GM20000 (cell line): Measurements from ENCODE around the gene MSH3.

Source experiments
- DNase-seq: peaks from one replicate; pipeline ENCODE4 v3.0.0; 2012; ENCODE audit warnings: low spot score
- TF ChIP-seq, protein P1 (sequence below): IDR thresholded peaks from 2 replicates; pipeline ENCODE4 v1.5.1; 2012; ENCODE audit warnings: mild to moderate bottlenecking, control low read depth; ENCODE audit errors: extremely low read depth, missing control alignments

MSH3 gene

DNA sequence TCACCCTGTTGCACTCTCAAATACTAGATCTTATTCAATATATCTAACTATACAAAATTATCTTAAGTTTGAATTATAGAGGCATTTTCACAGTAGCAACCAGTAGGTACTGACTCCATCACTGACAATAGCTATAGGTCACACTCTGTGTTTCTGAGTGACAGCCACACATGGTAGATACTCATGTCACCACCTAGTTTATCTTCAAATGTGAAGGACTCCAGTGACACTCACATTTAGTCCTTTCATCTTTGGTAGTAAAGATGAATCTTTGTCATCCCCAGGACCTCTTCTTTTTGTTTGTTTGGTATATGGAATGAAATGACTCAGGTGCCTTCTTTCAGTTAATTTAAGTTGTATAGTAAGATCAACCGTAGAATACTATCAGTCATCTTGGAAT lies 102.8 kb downstream of the MSH3 start:
- TF ChIP-seq, protein P1, sequence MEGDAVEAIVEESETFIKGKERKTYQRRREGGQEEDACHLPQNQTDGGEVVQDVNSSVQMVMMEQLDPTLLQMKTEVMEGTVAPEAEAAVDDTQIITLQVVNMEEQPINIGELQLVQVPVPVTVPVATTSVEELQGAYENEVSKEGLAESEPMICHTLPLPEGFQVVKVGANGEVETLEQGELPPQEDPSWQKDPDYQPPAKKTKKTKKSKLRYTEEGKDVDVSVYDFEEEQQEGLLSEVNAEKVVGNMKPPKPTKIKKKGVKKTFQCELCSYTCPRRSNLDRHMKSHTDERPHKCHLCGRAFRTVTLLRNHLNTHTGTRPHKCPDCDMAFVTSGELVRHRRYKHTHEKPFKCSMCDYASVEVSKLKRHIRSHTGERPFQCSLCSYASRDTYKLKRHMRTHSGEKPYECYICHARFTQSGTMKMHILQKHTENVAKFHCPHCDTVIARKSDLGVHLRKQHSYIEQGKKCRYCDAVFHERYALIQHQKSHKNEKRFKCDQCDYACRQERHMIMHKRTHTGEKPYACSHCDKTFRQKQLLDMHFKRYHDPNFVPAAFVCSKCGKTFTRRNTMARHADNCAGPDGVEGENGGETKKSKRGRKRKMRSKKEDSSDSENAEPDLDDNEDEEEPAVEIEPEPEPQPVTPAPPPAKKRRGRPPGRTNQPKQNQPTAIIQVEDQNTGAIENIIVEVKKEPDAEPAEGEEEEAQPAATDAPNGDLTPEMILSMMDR = no peak
- no peak for DNase-seq

DNA sequence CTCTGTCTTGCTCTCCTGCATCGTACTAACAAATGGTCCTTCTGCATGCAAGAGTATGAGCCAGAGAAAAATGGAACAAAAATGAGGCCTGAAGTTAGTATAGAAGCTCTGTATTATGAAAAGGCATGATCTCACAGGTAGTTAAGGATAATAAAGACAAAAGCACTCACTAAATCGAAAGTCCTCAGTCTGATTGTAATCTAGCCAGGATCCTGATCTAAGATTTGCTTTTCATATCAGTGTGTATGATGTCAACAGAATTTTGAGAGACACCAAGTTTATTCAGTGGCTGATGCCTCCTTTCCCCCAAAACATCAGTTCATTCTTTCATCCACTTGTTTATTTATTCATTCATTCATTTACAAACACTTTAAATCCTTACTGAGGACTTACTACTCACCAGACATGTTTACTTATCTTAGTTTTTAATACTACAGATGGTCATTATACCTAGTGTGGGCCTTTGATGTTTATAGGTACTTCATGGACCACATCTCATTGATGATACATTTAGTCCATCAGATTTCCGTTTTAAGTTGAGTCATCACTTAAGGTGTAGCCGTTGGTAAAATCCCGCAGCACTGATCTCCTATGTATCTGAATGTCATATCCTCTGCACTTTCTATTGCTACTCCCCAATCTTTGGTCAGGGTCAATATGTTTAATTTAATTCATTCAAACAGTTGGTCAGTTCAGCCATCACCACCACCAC lies 105.6 kb downstream of the MSH3 start:
- DNase-seq = no peak
- TF ChIP-seq, protein P1 = no peak

DNA sequence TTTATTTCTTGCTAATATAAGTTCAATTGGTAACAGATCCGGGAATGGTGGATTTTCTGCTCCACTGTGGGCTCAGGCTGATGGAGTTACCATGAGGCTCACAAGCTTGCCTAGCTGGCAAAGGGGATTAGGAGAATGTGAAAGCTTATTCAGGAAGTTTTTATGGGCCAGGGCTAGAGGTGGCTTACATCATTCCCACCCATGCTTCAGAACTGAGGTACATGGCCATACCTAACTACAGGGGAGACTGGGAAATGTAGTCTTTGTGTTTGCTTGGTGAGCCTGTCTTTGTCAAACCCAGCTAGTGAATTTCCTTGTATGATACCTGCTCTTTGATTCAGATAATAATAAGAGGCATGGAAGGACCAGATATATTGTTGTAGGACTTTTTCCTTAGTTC lies 106.2 kb downstream of the MSH3 start:
- TF ChIP-seq, protein P1 = no peak
- DNase-seq = no peak

DNA sequence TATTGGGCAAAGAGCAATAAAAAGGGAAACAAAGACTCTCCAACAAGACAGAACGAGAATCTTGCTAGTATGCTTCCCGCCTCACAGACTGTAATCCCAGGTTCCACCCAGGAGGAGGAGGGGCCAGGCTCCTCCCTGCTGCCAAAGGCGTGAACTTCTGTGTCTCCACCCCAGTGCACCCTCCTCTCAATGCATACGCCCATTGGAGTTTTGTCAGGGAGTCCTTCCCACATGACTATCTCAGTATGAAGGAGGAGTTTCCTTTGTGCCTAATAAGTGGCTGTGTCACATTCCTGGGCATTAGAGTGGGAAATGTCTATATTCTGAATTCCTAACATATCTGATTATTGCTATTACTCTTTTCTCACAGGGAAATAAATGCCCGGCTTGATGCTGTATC lies 106.7 kb downstream of the MSH3 start:
- TF ChIP-seq, protein P1 = no peak
- DNase-seq = no peak

DNA sequence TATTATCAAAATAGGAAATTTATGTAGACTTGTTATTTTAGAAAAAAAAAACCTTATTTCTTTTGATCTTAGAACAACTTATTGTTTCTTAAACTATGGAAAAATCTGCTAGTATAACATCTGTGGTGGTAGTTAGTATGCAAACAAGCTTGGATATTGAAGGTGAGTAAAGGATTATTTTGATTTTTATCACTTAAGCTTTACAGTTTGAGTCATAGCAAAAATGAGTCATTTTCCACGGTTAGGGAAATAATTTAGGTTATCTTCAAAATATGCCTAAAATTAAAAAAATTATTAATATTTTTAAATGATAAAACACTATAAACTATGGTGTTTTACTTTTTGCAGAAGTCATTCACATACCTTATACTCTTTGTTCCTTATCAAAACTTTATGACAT lies 107.5 kb downstream of the MSH3 start:
- no peak for DNase-seq
- TF ChIP-seq, protein P1 = no peak

DNA sequence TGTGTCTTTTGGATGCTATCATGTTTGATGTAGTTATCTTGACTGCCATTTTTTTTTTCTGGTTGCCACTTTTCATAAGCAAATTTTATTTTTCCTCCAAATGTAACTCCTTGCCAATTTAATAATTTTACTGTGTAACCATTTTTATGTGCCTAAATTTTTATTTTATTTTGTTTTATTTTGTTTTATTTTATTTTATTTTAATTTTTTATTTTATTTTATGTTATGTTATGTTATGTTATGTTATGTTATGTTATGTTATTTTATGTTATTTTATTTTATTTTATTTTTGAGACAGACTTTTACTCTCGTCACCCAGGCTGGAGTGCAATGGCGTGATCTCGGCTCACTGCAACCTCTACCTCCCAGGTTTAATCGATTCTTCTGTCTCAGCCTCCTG lies 108.1 kb downstream of the MSH3 start:
- TF ChIP-seq, protein P1 = no peak
- DNase-seq = no peak

DNA sequence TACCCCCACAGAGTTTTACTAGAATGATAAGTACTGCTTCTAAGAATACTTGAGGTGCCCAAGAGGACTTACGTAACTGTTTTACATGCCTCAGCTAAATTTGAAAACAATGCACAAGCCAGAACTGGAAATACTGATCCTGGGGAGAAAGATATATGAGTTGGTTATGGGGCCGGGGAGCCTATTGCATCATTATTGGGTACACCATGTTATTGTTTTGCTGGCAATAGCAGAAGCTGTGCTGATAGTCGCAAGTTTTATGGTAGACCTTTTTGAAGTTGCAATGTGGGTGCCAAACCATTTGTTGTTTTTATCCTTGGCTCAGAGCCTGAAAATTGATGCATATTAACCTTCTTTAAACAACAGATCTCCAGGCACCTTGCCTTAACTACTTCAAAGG lies 108.8 kb downstream of the MSH3 start:
- TF ChIP-seq, protein P1 = no peak
- no peak for DNase-seq
